B cell (primary cell): ENCODE data around the gene TUBA4B.

Experiments
- CTCF ChIP-seq: fragments of 200-600 bp; IDR thresholded peaks from one replicate; pipeline ENCODE4 v1.8.0; 2022; ENCODE audit warnings: antibody characterized with exemption, mild to moderate bottlenecking
- EZH2 ChIP-seq: IDR thresholded peaks from 2 replicates; pipeline ENCODE4 v1.6.1; 2012; ENCODE audit warnings: borderline replicate concordance, low read depth, mild to moderate bottlenecking, moderate library complexity, low read length; ENCODE audit not compliant: insufficient read depth, poor library complexity, severe bottlenecking

GRCh38 chr2:219214786-219215185 is 38.3 kb upstream of the TUBA4B start:
- TF ChIP-seq CTCF: no peak
- TF ChIP-seq EZH2: no peak
